Suppressor macrophage (primary cell): ENCODE results near the gene MYO5B.
"Not testable (repeated sequence)": the region's sequence is repeated elsewhere in the genome, so short reads cannot be mapped to it uniquely, and the experiment has no call there.

ENCODE experiments used
- DNase-seq, 4 experiments: peaks; one replicate each; pipeline ENCODE4 v3.0.0-alpha.2; 2020 to 2022

Gene MYO5B

GRCh38 chr18:49817947-49818346, 377.0 kb downstream of the MYO5B start:
- DNase-seq, result no peak

- no peak for DNase-seq
These were observed 379.0 kb downstream of the MYO5B start for GRCh38 chr18:49815927-49816326.

- peak in 3 of 4 experiments; percentile 35 to 45 (median 45) for DNase-seq
These were observed 380.8 kb downstream of the MYO5B start for GRCh38 chr18:49814147-49814499.

- peak; percentile 93 to 97 (median 96) for DNase-seq
These were observed 381.4 kb downstream of the MYO5B start, which contains the start of gene ACAA2 for GRCh38 chr18:49813319-49814146. Gene ACAA2 (minus strand): TSS chr18:49813533. CDS start chr18:49813484, 49 bp downstream.

- DNase-seq, result peak; percentile 66 to 81 (median 77)
These were observed 382.0 kb downstream of the MYO5B start for GRCh38 chr18:49813069-49813318.

GRCh38 chr18:49812286-49813068, 382.5 kb downstream of the MYO5B start:
- no peak for DNase-seq

GRCh38 chr18:49811151-49811938, 383.6 kb downstream of the MYO5B start:
- DNase-seq, result no peak

GRCh38 chr18:49808553-49809191, 386.3 kb downstream of the MYO5B start:
- not testable (repeated sequence) for DNase-seq

- no peak for DNase-seq
These were observed 390.9 kb downstream of the MYO5B start for GRCh38 chr18:49804096-49804495.

- DNase-seq, result no peak
These were observed 392.3 kb downstream of the MYO5B start for GRCh38 chr18:49802623-49803022.

- DNase-seq, result not testable (repeated sequence)
These were observed 394.5 kb downstream of the MYO5B start for GRCh38 chr18:49800491-49800890.

- DNase-seq, result not testable (repeated sequence)
These were observed 395.1 kb downstream of the MYO5B start for GRCh38 chr18:49799806-49800205.

GRCh38 chr18:49798001-49798400, 396.9 kb downstream of the MYO5B start:
- no peak for DNase-seq

- no peak for DNase-seq
These were observed 399.1 kb downstream of the MYO5B start for GRCh38 chr18:49795612-49796552.

- DNase-seq, result no peak
These were observed 400.2 kb downstream of the MYO5B start for GRCh38 chr18:49794743-49795142.

- DNase-seq, result not testable (repeated sequence)
These were observed 405.3 kb downstream of the MYO5B start for GRCh38 chr18:49789560-49790134.

- no peak for DNase-seq
These were observed 406.5 kb downstream of the MYO5B start for GRCh38 chr18:49788327-49788898.

GRCh38 chr18:49786019-49786720, 408.8 kb downstream of the MYO5B start:
- DNase-seq, result no peak

- peak in 2 of 4 experiments; percentile 1 to 8 for DNase-seq
These were observed 410.3 kb downstream of the MYO5B start for GRCh38 chr18:49784427-49785185.
